Ammon's horn (tissue), 1 donor: Measurements from ENCODE around the gene CAPN14.
"Not testable (repeated sequence)": the region's sequence is repeated elsewhere in the genome, so short reads cannot be mapped to it uniquely, and the experiment has no call there.

Source experiments
- DNase-seq: peaks from one replicate; pipeline ENCODE4 v3.0.0-alpha.2; 2016; ENCODE audit warnings: low spot score

The CAPN14 gene

DNA sequence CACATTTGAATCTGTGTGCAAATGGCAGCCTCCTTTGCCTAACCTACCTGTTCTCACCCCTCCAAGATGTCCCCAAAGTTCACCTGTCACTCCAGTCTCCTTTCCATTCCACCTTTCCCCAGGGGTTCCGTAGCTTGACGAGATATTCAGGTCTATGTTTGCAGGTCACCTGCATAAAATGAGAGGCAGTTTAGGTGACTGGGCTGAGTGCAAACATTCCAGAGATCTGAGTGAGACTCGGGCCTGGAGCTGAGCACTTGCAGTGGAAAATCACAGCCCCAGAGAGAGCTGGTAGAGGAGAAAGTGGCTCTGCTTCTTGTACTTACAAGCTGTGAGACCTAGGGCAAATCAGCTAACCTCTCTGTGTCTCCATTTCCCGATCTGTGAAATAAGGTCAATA lies 20.1 kb downstream of the CAPN14 start:
- DNase-seq, result no peak

DNA sequence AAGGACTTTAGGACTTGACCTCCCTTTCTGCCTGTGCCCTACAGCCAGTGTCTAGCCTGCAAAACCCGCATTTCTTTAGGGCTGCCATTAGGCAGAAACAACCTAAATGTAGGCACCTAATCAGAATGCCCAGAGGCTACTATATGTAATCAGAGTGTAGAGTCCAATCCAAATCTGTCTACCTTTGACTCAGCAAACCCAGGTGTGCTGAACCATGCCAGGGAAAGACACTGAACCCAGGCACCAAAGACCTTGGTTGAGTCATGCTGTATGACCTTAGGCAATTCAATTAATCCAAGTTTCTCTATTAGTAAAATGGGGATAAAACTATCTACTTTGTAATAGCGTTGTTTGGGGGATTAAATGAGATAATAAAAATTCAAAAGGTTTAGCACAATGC lies 20.7 kb downstream of the CAPN14 start:
- DNase-seq, result no peak

DNA sequence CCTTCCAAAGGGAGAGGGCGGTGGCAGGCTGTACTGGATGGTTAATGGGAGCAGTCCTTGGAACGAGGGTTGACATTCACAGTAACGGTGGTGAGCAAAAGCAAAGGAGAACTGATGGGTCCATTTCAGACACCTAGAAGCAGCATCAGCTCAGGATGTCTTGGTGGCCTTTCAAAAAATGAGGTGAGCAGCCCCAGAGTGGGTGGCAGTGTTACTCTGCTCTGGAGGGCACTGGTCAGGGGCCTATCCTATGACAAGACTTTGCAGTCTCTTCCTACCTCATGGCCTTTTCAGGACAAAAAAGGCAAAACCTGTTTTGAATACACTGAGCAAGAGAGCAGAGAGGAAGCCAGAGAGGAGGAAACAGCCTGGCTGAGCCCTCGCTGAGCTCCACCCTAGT lies 23.5 kb downstream of the CAPN14 start:
- no peak for DNase-seq

DNA sequence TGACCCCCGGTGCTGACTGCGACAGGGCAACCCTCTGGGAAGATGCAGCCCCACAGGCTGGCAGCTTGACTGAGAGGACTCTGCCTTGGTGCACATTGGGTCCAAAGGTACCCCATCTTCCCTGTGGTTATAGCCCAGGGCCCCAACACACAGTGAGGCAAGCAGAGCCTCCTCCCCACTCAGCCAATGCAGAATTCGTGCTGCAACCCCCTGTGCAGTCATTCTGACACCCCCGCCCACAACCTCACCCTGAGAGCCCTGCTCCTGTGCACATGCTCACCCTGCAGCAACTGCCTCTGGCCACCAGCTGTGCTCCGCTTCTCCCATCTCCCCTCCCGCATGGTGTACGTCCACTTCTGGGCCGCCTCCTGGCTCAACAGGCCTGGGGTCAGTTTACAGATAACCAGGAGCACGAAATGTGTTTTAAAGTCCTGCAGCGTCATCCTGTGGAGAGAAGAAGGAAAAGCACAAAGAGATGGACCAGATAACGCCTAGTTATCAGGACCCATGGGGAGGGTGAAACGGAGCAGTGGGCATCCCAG lies 24.4 kb downstream of the CAPN14 start:
- no peak for DNase-seq

DNA sequence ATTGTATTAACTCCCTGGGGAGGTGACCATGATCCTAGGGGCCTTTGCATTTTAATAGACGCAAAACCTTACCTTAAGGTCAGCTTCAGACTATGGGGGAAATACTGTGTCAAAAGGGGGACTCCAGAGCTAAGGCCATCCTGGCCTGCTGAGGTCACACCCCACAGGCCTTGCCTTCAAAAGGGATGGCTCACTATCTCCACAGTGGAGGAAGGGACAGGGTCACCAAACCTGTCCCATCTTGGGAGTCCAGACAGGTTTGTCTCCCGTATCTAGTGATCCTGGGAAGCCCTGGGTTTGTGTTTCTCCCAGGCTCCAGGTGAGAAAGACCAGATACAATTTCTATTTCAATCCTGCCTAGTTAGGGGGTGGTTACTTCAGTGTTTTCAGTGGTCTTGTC lies 24.9 kb downstream of the CAPN14 start:
- no peak for DNase-seq

DNA sequence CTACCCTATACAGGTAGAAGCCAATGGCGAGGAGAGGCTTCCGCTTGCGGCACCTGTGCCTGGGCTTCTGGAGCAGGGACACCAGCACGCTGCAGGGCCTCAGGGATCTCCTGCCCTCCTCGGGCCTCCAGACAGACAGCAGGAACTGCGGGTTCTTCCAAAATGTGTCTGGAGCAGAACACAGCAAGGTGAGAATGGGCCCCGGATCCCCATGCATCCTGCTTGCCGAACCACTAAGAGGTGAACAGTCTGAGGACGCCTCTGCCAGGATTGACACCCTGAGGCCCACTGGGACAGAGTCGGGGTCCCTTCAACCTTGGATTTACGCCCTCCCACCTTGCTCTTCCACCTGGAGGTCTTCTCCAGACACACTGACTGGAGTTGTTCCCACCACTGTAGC lies 25.4 kb downstream of the CAPN14 start:
- DNase-seq, result no peak

DNA sequence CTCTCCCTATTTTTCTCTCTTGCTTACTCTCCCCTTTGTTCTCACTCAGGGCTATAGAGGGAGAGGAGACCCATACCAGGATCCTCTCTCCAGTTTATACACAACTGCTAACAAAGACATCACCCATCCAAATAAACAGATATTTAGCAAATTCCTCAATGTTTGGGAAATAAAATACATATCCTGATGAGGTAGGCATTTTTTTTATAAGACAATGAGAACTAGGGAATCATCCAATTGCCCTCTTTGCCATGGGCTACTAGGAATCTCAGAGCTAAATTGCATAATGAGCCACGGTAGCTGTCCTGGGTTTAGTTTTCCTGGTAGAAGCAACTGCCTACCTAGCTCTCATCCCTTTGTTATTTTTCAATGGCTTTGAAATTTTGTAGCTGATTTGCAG lies 27.1 kb downstream of the CAPN14 start:
- no peak for DNase-seq

DNA sequence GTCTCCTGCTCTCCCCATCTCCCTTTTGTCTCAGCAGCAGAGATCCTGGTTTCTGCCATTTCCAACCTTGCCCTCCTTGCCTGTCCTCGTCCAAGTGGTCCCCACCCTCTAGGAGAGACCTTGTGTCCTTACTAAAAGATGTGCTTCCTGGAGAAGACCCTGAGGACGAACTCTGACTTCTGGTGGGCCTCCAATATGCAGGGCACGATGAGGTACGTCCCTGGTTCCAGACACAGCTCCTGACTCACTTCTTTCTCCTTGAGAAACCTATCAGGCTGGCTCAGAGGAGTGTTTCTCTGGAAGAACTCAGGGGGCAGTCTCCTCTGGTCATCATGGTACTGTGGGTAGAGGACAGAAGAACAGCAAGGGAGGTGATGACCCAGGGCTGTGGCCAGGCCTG lies 28.2 kb downstream of the CAPN14 start:
- no peak for DNase-seq

DNA sequence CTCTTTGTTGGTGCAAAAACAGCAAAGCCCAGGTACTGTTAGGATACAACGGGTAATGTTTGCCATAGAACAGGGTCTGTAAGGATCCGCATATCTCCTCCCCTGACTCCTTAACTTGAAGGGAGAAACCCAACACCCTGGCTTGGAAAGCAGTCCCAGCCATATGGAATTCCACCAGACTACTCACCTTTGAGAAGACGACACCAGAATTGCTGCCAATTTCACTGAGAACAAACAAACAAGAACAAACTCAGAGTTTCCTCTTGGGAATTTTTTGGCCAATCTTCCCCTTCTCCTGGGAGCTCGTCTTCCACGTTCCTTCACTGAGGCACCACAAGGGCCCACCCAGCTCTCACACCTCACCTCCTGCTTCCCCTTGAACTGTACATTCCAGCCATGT lies 29.2 kb downstream of the CAPN14 start:
- DNase-seq, result no peak

DNA sequence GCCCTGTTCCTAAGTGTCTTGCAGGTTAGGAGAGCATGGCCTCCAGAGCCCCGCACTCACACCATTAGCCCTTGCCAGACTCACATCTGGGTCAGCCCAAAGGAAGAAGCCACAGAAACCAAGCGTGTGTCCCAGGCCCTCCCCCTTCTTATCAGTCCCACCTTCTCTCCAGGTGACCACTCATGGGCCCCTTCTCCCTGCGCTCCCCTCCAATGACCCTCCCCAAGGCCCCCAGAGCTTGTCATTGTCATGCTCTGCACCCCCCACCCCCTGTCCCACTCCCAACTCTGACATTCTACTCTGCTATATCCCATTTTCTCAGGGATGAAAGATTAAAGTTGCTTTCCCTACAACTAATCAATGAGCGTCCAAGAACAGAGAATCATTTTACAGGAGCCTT lies 30.1 kb downstream of the CAPN14 start:
- no peak for DNase-seq

DNA sequence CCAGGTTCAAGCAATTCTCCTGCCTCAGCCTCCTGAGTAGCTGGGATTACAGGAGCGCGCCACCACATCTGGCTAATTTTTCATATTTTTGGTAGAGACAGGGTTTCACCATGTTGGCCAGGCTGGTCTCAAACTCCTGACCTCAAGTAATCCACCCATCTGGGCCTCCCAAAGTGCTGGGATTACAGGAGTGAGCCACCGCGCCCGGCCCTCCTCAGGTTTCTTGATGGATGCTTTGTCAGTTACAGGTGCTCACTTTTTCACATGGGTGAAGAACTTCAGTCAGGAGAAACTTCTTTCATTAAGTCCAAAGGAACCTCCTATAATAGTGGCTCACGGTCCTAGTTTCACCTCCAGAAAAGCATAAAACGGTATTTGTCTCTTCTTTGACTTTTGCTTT lies 33.3 kb downstream of the CAPN14 start:
- not testable (repeated sequence) for DNase-seq

DNA sequence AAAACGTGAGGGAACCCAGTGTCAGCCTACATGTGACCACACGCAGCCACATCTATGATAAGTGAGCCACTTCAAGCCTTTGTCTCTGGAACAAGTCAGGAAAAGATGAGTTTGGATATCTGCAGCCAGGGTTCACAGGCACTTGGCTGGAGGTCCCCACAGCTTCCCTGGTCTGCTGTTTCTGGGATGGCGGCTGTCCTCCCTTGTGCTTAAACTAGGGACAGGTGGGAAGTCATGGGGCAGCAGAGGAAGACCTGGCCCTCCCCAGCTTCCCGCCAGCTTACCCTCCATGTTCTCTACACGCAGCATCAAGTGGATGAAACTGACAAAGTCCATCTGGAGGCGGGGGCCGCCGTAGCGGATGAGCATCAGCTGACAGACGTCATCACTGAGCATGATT lies 40.6 kb downstream of the CAPN14 start:
- DNase-seq, result no peak

DNA sequence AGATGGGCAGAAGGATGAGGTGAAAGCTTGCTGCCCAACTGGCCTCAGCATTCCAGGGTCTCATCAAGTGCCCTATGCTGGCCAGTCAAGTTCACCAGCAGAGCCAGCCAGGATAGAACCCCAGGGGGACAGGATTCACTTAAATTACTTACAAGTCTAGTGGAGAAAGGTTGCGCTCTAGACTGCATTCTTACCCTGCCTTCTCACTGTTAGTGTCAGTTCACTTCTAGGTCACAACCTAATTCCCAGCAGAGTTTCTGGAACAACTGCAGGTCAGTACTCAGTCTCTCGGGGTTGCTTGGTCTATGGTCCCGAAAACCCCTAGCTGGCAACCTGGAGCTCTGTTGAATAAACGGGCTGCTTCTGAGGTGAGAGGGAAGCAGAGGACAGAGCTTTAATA lies 46.2 kb downstream of the CAPN14 start:
- no peak for DNase-seq

DNA sequence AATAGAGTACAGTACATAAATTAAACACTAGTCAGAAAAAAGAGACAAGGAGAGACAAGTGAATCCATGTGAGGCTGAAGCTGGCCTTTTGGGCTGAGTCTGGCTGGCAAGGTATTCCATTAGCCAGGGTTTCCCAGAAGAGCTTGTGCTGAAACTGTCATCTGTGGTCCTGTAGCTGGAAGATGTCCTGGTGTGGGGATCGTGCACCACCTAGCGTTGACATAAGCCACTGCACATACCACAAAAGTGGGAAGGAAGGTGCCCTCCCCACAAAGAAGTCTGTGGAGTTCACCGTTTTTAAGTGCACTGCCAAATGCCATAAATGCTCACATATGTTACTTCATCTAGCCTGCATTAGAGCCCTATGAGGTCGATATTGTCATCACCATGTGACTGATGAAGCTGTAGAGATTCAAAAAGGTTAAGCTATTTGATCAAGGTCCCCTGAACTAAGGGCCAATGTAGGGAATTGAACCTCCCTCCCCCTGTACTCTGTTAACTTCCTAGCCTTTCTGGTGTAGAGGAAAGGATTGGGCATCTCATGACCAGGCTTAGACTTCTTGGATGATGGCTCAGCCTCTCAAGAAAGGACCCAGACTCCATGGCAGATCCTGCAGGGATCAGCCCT lies 47.1 kb downstream of the CAPN14 start:
- DNase-seq, result peak; percentile 91

DNA sequence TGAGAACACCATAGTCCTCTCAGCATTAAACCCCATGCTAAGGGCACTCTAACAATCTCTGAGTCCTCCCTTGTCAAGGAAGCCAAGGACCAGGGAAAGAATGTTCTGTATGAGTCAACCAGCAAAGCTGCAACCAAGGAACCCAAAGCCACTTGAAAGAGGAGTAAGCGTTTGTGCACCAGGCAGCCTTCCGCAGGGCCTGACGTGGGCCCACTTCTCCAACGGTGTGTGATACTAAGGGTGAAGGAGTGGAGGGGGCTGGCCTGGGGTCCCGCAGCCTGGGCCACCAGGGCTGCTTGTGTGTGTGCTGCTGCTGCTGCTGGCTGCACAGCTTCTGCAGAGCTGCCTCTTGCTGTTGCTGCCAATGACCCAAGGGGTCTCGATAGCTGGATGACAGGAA lies 49.0 kb downstream of the CAPN14 start:
- no peak for DNase-seq

DNA sequence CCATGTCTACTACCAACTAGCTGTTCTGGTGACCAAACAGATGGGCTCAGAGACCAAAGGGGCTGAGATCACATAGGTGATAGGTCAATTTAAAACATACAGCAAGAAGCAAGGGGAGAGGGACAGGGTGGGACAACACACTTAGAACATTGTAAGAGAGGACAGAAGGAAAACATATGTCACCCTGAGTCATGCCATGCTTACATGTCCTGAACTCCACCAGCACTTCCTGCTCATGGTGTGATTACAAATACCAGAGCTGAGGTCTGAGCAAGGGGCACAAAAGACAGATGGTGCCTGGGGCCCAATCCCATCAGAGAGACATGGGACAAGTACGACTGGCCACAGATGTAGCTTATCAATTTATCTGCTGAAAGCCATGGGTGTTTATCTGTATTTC lies 50.4 kb downstream of the CAPN14 start:
- DNase-seq, result no peak

DNA sequence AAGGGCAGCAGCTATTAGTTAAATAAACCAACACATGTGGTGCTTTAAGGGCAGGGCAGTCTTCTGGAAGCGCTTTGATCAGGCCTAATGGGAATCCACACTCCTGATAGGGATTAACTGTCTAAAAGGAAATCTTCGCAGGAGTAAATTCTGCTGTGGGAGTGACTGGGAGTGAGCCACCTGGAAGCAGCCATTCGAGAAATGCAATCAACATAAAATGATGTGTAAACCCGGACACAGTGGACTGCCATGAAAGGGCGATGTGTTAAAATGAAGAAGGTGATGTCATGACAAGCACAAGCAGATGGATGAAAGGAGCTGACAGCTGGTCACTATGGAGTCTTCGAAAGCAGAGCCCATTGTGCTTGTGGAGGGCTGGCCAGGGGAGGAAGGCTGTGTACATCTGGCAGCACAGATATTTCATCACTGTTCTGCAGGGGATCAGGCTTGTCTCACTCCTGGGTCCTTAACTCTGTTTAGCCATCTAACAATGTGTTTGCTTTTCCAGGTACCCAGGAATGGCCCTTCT lies 54.2 kb downstream of the CAPN14 start:
- no peak for DNase-seq

DNA sequence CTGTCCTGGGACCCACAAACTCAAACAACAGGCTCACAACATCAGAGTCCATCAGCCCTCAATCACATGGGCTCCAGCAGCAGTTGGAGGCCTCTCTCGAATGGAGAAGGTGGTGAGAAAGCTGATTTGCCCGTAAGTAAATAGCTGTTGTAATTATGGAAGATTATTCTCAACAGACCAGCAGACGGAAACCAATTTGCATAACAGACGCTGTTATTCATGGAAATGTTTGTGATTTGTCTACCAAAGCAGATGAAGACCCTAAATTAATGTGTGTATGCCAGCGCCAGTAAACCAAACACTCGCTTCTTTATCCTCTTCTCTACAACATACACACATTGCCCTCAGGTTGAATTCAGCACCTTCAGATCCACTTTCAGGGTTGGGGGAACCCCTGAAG lies 55.7 kb downstream of the CAPN14 start:
- no peak for DNase-seq

DNA sequence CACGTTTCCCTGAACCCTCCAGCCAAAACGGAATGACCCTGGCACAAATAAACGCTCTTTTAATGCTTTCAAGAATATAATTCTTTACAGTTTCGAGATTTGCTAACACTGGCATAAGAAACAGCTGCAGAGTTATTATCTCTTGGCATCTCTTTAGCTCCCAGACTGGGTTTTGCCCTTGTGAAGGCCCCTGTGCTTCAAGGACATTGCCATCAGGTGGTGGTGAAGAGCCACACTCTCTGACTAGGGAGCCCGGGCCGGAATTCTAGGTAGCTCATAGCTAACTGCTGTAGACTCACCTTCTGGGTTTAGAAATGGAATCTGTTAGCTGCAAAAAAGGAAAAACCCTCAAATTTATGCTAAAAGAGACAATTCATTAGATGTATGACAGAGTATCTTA lies 65.8 kb downstream of the CAPN14 start:
- no peak for DNase-seq

DNA sequence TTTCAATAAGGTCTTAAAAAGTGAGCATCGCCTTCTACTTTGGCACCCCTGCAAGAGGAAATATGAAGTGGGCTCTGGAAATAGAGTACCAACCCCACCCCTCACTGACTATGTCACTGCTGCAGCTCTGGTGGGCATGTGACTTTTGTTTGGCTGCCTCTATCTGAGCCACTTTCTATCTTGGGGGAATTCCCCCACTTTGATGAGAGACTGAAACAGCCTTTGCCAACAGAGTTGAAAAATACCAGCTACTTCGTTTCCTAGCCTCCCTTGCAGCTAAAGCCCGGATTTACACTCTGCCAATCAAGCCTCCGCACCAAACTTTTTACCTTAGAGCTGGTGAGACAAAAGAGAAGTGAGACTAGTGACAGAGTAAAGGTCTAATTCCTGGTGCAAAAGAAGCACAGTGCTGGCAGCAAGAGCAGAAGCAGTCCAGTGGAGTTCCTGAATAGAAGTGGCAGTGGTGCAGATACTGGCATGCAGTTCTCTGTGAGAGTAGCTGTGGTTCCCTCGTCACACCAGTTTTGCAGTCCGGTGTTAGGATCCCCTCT lies 67.1 kb downstream of the CAPN14 start:
- no peak for DNase-seq

DNA sequence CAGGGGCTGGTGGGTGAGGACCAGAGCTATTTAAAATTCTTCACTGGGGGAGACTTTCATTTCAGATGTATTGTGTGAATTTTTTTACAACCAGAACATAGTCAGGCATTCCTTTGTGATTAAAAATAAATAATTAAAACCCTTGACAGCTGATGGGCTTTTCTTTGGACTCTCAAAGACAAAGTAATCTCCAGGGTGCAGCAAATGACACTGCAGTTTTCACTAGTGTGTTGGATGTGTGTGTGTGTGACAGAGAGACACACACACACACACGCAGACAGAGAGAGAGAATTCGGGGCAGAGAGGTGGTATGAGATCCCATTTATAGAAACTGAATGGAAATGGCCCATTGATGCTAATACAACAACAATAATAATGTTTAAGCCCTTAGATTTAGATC lies 68.8 kb downstream of the CAPN14 start:
- no peak for DNase-seq

DNA sequence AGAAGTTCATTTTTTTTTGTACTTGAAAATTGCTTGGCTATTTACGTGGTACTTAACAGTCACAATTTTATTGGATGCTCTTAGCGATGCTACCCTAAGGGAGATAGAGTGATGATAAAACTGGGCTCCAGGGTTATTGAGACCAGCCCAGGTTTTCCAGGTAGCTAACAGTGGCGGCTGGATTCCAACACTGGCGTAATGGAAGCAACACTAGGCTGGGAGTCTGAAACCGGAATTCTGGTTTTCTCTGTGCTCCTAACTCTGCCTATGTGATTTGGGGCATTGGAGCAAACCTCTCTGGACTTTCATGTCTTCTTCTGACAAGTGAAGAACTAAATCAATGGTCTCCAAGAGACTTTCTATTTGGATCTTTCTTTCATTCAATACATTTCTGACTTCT lies 69.7 kb downstream of the CAPN14 start:
- DNase-seq, result no peak

DNA sequence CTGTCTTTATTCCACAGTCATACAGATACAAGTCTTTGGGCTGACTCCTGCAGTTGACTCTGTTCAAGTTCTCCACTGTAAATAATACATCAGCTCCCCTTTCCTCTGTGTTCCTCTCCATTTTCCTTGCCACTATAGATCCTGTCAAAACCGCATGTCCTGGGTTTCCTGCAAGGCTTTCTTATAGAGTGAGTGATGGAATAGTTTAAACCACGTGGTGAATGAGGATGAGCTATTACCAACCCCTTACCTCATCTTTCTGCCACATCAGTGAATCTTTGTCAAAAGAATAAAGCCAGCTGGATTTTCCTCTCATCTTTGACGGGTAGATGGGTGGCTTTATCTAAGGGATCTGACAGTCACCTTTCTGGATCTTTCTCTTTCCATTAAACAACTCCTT lies 75.2 kb downstream of the CAPN14 start:
- DNase-seq, result no peak

DNA sequence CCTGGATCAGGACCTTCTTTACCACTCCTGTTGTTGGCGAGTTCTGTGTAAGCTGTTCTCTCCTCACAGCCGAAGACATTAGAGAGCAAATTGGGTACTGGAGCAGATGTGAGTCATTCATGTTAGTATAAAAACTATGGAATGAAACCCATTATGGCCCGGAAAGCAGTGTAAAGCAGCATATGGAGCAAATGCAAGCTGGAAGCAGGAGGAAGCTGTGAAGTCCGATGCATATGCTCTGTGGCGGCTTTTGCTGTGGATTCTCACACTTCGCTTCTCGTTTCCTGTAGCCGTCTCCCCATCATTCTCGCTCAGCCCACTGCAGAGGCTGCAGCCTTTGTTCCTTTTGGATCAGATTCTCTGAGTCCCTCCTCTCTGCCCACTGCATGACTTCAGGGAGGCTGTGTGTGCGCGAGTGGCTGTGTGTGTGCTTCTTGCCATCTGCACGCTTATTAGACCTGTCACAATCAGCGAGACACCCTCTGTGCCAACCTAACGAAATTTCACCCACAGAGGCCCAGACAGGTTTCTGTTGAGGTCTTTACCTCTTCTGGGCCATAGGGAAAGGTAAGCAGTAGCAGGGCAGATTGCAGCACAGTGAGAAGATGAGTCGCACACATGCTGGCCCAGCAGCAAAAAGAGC lies 75.8 kb downstream of the CAPN14 start:
- DNase-seq, result no peak
